Activated CD8-positive, alpha-beta memory T cell treated with anti-CD3 and anti-CD28 coated beads for 1 hour (primary cell): ENCODE data around the gene KRTAP1-3.
"Not testable (repeated sequence)": the region's sequence is repeated elsewhere in the genome, so short reads cannot be mapped to it uniquely, and the experiment has no call there.

Experiments
- DNase-seq, 2 donors: peaks; one replicate each; pipeline ENCODE4 v3.0.0-alpha.2; 2020; ENCODE audit warnings: low read depth in 1 of 2; ENCODE audit errors: extremely low read depth in 1 of 2

The KRTAP1-3 gene, protein sequence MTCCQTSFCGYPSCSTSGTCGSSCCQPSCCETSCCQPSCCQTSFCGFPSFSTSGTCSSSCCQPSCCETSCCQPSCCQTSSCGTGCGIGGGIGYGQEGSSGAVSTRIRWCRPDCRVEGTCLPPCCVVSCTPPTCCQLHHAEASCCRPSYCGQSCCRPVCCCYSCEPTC

GRCh38 chr17:41034346-41034935, at the start of gene KRTAP1-3:
KRTAP1-3 (minus strand) TSS chr17:41034874; CDS start chr17:41034821, 53 bp downstream.
- not testable (repeated sequence) for DNase-seq

- DNase-seq: not testable (repeated sequence)
Measured at GRCh38 chr17:41084100-41084856, 49.6 kb upstream of the KRTAP1-3 start, which contains the start of gene KRTAP4-7. KRTAP4-7 (plus strand) TSS chr17:41084150; CDS start chr17:41084207, 57 bp downstream.

DNA sequence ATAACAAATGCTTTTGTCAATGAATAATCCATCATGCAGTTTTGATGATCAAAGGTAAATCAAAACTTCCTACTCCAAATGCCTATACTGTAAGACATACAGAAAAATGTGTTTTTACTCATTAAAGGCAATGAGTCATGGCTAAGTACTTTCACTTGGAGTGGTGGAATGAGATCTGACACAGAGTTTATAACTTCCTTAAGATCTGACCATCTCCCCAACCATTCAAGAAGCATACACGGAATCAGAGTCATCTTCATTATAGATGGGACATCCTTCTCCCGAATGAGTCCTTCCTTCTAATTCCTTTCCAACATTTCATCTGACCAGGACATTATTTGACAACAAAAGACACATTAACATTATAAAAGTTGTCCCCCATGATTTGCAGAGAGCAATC, 48.8 kb upstream of the KRTAP1-3 start:
- DNase-seq: not testable (repeated sequence)

DNA sequence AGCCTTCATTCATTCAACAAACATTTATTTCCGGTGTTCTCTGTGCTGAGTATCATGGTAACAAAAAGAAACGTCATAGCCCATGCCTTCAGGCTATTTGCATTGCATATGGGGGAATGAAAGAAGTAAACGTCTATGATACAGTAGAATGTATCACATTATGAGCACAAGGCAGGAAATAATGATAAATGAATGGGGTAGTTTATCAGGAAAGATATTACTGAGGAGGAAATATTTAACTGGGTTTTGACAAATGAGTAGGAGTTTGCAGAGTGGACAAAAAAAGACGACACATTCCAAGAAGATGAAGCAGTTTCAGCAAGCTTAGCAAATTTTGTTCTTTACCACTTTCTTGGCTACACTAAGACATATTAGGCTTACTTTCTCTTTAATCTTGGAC, 48.0 kb upstream of the KRTAP1-3 start:
- no peak for DNase-seq

DNA sequence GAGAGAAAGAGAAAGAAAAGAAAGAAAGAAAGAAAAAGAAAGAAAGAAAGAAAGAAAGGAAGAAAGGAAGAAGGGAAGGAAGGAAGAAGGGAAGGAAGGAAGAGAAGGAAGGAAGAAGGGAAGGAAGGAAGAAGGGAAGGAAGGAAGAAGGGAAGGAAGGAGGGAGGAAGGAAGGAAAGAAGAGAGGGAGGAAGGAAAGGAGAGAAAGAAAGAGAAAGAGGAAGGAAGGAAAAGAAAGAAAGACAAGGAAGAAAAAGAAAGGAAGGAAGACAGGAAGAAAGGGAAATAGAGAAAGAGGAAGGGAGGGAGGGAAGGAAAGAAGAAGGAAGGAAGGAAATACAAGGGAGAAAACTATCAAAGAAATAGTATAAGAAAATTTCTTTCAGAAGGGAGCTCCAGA, 42.1 kb upstream of the KRTAP1-3 start:
- no peak for DNase-seq

DNA sequence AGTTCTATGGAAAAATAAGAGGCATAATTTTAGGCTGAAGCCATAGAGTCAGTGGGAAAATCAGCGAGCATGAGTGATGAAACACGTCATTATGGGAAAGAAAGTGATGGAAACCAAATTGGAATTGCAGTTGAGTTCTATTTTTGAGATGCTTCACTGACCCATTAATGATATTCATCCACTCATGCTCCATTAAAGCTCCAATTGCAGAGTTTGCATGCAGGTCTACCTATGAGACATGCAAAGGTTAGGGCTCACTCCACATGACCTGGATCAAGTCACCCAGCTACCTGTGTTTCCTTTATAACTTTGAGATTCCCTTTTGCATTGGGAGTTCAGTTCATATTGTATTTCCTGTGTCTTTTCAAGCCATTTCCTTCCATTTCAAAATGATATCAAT, 39.0 kb upstream of the KRTAP1-3 start:
- DNase-seq: no peak

DNA sequence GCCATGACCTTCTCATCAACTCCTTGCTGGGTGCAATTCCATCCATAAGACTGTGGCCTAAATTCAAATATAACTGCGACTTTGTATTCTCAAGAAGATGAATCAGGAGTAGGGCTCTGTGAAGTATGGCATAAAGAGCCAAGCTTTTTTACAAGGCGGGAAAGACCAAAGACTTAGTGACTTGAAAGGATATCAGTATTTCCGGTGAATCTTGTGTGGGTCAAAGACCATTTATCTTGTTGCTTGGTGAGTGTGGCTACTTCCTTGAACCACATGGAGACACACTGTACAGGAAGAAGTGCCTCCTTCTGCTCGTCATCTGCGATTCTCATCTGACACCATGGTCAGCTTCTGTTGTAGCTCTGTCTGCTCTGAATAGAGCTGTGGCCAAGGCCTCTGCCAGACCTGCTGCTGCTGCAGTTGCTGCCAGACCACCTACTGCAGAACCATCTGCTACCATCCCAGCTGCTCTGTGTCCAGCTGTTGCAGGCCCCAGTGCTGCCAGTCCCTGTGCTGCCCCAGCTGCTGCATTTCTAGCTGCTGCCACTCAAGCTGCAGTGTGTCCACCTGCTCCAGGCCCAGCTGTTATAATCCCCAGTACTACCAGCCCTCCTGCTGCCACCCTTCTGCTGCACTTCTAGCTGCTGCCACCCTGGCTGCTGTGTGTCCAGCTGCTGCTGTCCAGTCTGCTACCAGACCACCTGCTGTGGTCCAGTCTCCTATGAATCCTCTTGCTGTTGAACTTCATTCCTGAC, 37.1 kb upstream of the KRTAP1-3 start:
- no peak for DNase-seq

DNA sequence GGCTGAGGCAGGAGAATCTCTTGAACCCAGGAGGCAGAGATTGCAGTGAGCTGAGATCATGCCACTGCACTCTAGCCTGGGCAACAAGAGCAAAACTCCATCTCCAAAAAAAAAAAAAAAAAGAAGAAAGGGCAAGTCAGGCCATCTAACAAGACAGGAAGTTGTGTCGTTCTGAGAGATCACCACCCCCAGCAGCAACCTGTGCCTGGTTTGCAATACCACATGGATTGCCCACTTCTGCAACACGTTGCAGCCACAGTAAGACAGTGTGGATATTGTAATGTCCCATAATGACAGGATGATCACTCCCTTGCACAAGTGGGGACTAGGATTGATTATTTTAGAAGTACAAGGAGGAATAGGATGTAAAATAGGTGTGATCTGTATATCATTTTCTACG, 34.4 kb upstream of the KRTAP1-3 start:
- DNase-seq: no peak

DNA sequence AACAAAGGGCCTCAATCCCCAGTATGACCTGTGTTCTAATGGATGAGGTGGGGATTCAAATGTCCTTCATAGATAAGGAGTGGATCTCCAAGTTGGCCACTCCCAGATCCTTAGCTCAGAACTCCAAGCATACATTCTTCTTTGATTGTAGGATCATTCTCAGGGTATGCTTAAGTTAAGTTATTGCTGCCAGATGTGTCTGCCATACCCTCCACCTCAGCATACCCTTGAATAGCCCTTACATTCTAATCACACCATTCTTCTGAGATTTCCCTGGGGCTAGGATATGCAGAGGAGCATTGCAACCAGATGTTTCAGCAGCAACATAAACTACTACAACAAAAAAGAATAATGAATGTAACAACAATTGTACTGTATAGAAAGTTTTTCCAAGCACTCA, 32.6 kb upstream of the KRTAP1-3 start:
- no peak for DNase-seq

- DNase-seq: no peak
Measured at GRCh38 chr17:41065829-41066624, 31.4 kb upstream of the KRTAP1-3 start, which contains the start of gene KRTAP2-4. KRTAP2-4 (minus strand) TSS chr17:41065879; CDS start chr17:41065845, 34 bp downstream.

DNA sequence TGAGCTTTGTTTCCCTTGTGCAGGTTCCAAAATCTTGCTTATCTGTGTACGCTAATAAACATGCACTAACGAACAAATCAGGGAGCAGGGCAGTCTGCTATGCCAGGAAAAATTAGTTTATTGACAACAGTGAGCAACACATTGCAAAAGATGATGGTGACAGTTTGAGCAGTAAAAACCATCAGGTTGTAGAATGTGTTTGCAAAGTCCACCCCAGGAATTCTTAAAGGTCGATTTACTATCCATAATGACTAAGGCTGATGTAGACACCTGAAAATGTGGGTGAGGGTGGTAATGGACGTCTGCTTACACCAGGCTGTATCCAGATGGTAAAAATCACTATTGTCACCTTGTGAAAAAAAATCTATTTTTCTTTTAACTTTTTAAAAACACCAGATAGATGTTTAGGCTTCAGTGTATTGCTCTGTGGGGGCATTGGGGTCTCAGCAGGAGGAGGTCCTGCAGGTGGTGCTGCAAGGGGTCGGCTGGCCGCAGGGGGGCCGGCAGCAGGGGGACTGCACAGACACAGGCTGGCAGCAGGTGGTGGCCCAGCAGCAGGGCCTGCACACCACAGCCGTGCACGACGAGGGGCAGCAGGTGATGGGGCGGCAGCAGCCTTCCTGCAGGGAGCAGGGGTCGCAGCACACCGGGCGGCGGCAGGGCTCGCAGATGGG, 30.5 kb upstream of the KRTAP1-3 start:
- DNase-seq: not testable (repeated sequence)

GRCh38 chr17:41064301-41064700, 29.6 kb upstream of the KRTAP1-3 start:
- no peak for DNase-seq

DNA sequence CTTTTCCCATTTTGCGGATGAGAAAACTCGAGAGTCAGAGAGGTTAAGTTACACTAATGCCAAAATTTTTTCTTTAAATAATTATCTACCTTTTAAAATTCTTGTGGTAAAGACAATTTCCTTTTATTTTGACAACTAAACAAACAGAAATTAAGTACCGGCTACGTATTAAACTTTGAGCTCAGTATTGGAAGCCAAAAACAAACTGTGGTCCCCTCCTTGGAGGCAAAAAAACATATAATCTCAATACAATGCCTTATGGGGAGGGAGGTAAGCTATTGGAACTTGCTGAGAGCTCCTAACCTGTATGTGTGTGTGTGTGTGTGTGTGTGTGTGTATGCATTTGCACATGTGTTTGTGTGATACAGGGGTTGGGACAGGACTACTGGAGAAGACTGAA, 28.8 kb upstream of the KRTAP1-3 start:
- DNase-seq: no peak

DNA sequence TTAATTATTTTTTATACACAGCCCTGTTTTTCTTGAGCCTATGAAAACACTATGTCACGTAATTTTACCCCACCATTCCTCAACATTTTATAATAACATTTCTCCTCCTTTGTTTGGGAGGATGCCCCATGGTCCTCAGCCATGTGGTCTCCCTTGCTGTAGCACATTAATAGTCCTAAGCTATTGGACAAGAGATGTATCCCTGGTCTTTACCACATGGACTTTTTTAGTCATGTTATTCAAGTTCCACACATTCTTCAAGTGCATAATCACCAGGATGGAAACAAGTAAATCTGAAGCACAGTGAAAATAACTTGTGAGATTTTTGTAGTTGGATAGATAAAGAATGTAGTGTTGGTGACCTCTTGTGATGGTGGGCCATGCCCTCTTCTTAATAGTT, 27.3 kb upstream of the KRTAP1-3 start:
- DNase-seq: no peak

DNA sequence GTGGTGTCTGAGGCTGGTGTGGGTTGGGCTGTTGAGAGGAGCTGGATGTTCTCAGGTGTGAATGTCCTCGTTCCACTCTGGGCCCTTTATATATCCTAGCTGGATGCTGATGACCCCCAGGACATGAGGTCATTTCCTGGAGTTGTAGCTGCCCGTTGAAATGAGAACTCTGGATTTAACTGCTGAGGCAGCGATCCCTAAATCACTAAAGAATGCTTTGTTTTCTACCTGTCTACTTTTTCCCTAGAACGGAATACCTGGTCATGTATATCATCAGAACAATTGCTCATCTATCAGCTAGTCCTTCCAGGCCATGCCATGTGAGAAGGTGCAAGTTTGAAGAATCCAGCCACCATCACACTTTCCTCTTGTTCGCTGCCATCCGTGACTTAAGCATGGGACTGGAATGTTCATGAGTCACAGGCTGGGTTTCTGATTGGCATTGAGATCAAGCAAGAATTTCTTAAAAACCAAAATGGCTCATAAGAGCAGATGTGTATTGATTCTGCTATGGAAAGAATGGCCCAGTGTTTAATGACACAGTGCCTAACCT, 25.5 kb upstream of the KRTAP1-3 start, which contains the start of gene KRTAP2-3:
Gene KRTAP2-3, minus strand, starts transcription at position 63 of the 553 bp plus-strand sequence. CDS start 64 bp downstream, outside the sequence.
- no peak for DNase-seq

DNA sequence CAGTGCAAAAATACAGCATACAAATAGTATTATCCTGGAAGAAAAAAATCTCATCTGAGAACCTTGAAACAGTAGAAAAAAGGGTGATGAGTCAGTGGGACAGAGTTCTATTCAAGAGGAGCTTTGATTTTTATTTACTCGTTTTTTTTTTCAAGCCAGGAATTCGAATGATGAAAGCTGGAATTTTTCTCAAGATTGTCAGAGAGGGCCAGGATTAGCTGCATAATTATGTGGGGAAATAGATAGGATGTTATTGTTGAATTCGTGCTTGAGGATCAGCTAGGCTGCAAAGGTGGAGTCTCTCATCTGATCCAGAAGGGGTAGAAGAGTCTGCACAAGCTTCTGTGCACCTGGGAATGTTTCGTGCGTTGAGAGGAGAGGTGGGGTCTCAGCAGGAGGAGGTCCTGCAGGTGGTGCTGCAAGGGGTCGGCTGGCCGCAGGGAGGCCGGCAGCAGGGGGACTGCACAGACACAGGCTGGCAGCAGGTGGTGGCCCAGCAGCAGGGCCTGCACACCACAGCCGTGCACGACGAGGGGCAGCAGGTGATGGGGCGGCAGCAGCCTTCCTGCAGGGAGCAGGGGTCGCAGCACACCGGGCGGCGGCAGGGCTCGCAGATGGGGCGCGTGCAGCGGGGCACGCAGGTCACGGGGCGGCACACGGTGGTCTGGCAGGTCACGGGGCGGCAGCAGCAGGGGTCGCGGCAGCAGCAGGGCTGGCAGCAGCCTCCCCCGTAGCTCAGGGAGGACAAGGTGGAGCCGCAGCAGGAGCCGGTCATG, 24.8 kb upstream of the KRTAP1-3 start:
- DNase-seq: not testable (repeated sequence)

DNA sequence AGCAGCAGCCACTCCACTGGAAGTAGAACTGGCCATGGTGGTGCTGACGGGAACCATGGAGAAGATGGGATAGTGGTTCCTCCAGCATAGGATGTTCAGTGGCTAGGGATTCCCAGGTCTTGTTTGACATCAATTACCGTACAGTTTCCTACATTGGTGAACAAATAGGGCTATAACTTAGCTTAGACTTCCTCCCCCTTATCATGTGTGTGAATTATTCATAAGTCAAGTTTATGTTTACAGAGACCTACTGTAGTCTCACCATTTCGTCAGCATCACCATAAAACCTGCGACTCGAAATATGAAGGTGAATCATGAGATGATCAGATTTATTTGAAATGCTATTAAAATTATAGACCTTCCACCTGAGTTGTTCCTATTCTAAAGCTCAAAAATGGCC, 24.1 kb upstream of the KRTAP1-3 start:
- no peak for DNase-seq

GRCh38 chr17:41057547-41057946, 22.9 kb upstream of the KRTAP1-3 start:
- no peak for DNase-seq

- DNase-seq: not testable (repeated sequence)
Measured at GRCh38 chr17:41055130-41055529, 20.5 kb upstream of the KRTAP1-3 start, which contains the start of gene KRTAP2-2. KRTAP2-2 (minus strand) TSS chr17:41055230; CDS start chr17:41055211, 19 bp downstream.
